T-helper 1 cell treated with Interleukin-12 subunit alpha and Interleukin-12 subunit beta and Interleukin-4 antibody, amounts not matched to agents 30 μg/mL and 1 μg/mL, for 36 hours (primary cell): ENCODE results near the gene KIF15.
A peak's percentile ranks its signal among the peaks of the same experiment; 100 is the strongest.

Experiments
- H3K27ac Mint-ChIP-seq: one replicate; pipeline ENCODE4 v1.8.0; 2021; ENCODE audit warnings: mild to moderate bottlenecking, mixed read lengths
- H3K27me3 Mint-ChIP-seq: one replicate; pipeline ENCODE4 v1.8.0; 2021; ENCODE audit warnings: low read depth, mixed read lengths
- H3K36me3 Mint-ChIP-seq: one replicate; pipeline ENCODE4 v1.8.0; 2021; ENCODE audit warnings: low read depth, mixed read lengths
- H3K4me1 Mint-ChIP-seq: one replicate; pipeline ENCODE4 v1.8.0; 2021; ENCODE audit warnings: low read depth, mixed read lengths
- H3K4me3 Mint-ChIP-seq: one replicate; pipeline ENCODE4 v1.8.0; 2021; ENCODE audit warnings: mild to moderate bottlenecking, moderate library complexity, mixed read lengths
- H3K9me3 Mint-ChIP-seq: one replicate; pipeline ENCODE4 v1.8.0; 2021; ENCODE audit warnings: mixed read lengths

KIF15 gene

DNA sequence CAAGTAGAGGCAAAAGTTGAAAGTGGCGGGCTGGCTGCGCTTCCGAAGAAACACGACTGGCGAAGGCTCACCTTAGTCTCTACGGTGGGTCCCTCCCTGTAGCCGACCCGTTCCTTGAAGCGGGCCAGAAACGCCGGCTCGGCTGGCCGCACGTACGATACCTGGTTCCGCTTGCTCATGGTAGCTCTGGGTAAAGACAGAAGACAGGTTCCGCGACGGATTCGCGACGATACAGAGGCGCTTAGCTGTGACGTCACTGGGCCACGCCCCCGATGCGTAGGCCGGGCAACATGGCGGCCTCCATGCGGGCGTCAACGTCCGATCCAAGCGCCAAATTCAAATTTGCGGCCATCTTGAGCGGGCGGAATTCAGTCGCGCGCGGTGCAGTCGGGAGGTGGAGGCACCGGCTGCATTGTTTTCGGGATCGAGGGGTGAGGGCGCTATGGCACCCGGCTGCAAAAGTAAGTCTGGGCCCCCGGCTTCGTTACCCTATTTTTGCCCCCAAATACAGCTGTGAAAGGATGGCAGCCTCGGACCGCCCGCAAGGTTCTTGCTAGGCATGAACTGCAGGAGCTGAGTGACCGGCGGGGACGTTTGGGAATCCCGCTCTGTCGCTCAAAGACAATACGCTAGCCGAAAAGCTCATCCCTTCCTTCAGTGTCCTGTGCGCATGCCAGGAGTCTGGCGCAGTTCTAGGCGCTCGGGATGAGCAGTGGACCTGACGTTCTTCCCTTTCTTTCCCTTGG lies at the start of gene KIF15, which contains the start of gene KIAA1143:
TSS of gene KIF15 (plus strand) at position 371 of the 746 bp plus-strand sequence. CDS start at position 443, 72 bp downstream.
TSS of gene KIAA1143 (minus strand) at position 196 of the 746 bp plus-strand sequence. CDS start at position 179, 17 bp downstream.
- Mint-ChIP-seq H3K4me3 (peak within 1 kb of the TSS; percentile 89), H3K4me1 (peaks cover 33% of the 10 kb centered on the region), H3K9me3 (peaks cover 44% of the 10 kb centered on the region), H3K27me3 (no peaks in the 10 kb centered on the region), H3K27ac (peak within 1 kb of the TSS; percentile 79), H3K36me3 (peaks cover 57% of the 10 kb centered on the region)

DNA sequence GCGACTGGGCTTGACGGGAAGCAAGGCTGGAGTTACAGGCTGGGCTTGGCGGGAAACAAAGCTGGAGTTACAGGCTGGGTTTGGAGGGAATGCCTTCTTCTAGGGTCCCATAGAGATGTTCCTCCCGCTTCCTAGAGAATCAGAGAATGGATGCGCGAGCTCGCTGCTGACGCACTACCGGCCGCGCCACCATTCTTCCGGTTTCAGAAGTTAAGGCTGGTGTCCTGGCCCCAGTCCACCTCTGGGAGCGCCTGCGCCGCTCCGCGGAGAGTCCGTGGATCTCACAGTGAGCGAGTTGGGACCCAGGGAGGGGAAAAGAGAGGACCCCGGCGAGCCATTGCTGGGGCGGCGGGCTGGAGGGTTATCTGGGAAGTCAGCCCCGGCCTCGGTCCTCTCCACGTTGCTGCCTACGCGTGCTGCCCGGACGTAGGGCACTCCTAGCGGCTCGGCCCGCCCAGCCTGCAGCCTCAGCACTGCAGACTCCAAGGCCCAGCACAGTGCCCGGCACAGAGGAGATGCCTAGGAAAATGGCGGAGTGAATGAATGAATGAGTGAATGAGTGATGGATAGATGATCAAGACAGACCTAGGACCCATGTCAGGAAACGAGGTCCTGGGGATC lies 49.0 kb upstream of the KIF15 start, which contains the start of gene ZNF502:
TSS of gene ZNF502 (plus strand) at position 206 of the 621 bp plus-strand sequence. CDS start 7,602 bp downstream, outside the sequence.
- Mint-ChIP-seq H3K9me3 (peaks cover 64% of the 10 kb centered on the region), H3K27ac (peak within 1 kb of the TSS; percentile 23), H3K4me3 (peak within 1 kb of the TSS; percentile 56), H3K27me3 (no peaks in the 10 kb centered on the region), H3K36me3 (peaks cover 11% of the 10 kb centered on the region), H3K4me1 (peaks cover 1% of the 10 kb centered on the region)

DNA sequence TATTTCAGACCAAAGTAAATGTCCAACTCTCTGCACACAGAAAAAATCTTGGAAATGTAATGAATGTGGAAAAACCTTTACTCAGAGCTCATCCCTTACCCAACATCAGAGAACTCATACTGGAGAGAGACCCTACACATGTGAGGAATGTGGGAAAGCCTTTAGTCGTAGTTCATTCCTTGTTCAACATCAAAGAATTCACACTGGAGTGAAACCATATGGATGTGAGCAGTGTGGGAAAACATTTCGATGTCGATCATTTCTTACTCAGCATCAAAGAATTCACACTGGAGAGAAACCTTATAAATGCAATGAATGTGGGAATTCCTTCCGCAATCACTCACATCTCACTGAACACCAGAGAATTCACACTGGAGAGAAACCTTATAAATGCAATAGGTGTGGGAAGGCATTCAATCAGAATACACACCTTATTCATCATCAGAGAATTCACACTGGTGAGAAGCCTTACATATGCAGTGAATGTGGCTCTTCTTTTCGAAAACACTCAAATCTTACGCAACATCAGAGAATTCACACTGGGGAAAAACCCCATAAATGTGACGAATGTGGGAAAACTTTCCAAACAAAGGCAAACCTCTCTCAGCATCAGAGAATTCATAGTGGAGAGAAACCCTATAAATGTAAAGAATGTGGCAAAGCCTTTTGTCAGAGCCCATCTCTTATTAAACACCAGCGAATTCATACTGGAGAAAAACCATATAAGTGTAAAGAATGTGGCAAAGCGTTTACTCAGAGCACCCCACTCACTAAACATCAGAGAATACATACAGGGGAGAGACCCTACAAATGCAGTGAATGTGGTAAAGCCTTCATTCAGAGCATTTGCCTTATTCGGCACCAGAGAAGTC lies 40.1 kb upstream of the KIF15 start:
- Mint-ChIP-seq H3K36me3 (peaks cover 18% of the 10 kb centered on the region), H3K27ac (no peak overlapping the region), H3K9me3 (peaks cover 81% of the 10 kb centered on the region)

GRCh38 chr3:44722103-44722401 lies 39.5 kb upstream of the KIF15 start:
- Mint-ChIP-seq H3K27me3 (no peaks in the 10 kb centered on the region), H3K27ac (no peak overlapping the region), H3K9me3 (peaks cover 77% of the 10 kb centered on the region), H3K36me3 (peaks cover 18% of the 10 kb centered on the region), H3K4me1 (no peaks in the 10 kb centered on the region), H3K4me3 (no peak overlapping the region)

More for the DNA sequence above, 40.1 kb upstream of the KIF15 start:
- Mint-ChIP-seq H3K4me1 (no peaks in the 10 kb centered on the region), H3K4me3 (no peak overlapping the region), H3K27me3 (no peaks in the 10 kb centered on the region)

DNA sequence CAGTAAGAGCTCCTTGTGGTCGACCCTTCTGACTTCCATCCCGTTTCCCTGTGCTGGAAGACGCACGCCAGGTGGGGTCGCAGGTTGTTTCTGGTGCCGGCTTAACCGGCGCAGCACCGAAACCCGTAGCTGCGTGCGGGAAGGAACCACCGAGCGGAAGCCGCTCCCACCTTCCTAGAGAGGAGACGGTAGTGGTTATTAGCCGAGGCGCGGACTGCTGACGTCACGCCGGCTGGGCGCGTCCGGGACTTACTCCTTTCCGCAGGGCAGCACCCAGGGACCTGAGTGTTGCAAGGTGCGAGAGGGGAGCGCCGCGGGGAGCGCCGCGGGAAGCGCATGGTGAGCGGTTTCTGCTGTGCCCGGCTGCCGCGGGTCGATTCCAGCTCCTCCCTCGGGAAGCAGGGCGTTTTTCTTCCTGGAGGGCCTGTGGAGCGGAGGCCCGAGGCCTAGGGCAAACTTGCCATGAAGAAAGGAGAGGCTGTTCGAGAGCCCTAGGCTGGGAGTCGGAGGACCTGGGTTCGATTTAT lies 32.1 kb upstream of the KIF15 start, which contains the start of gene ZNF501:
TSS of gene ZNF501 (plus strand) at position 252 of the 527 bp plus-strand sequence. CDS start 4,787 bp downstream, outside the sequence.
- Mint-ChIP-seq H3K4me3 (peak within 1 kb of the TSS; percentile 93), H3K9me3 (peaks cover 82% of the 10 kb centered on the region), H3K4me1 (peaks cover 10% of the 10 kb centered on the region), H3K36me3 (peaks cover 26% of the 10 kb centered on the region), H3K27me3 (no peaks in the 10 kb centered on the region), H3K27ac (peak within 1 kb of the TSS; percentile 87)

GRCh38 chr3:44734646-44735168 lies 26.9 kb upstream of the KIF15 start:
- peaks cover 19% of the 10 kb centered on the region for H3K36me3 Mint-ChIP-seq
- no peak overlapping the region for H3K27ac Mint-ChIP-seq
- no peak overlapping the region for H3K4me3 Mint-ChIP-seq
- no peaks in the 10 kb centered on the region for H3K27me3 Mint-ChIP-seq
- peaks cover 5% of the 10 kb centered on the region for H3K4me1 Mint-ChIP-seq
- peaks cover 83% of the 10 kb centered on the region for H3K9me3 Mint-ChIP-seq

GRCh38 chr3:44761101-44761423 lies 532 bp upstream of the KIF15 start:
- H3K27ac Mint-ChIP-seq: peak overlapping the region; percentile 79
- peaks cover 30% of the 10 kb centered on the region for H3K4me1 Mint-ChIP-seq
- H3K9me3 Mint-ChIP-seq: peaks cover 40% of the 10 kb centered on the region
- peak overlapping the region; percentile 89 for H3K4me3 Mint-ChIP-seq
- H3K36me3 Mint-ChIP-seq: peaks cover 58% of the 10 kb centered on the region
- H3K27me3 Mint-ChIP-seq: no peaks in the 10 kb centered on the region

- Mint-ChIP-seq H3K9me3 (peaks cover 45% of the 10 kb centered on the region), H3K4me3 (peak overlapping the region; percentile 89), H3K27me3 (no peaks in the 10 kb centered on the region), H3K27ac (peak overlapping the region; percentile 79), H3K4me1 (peaks cover 33% of the 10 kb centered on the region), H3K36me3 (peaks cover 58% of the 10 kb centered on the region)
Measured at GRCh38 chr3:44762170-44762677, 630 bp downstream of the KIF15 start.

- peak overlapping the region; percentile 79 for H3K27ac Mint-ChIP-seq
- H3K4me1 Mint-ChIP-seq: peaks cover 33% of the 10 kb centered on the region
- H3K27me3 Mint-ChIP-seq: no peaks in the 10 kb centered on the region
- H3K9me3 Mint-ChIP-seq: peaks cover 42% of the 10 kb centered on the region
- H3K36me3 Mint-ChIP-seq: peaks cover 55% of the 10 kb centered on the region
- H3K4me3 Mint-ChIP-seq: peak overlapping the region; percentile 89
Measured at GRCh38 chr3:44762690-44763089, 1.1 kb downstream of the KIF15 start.

DNA sequence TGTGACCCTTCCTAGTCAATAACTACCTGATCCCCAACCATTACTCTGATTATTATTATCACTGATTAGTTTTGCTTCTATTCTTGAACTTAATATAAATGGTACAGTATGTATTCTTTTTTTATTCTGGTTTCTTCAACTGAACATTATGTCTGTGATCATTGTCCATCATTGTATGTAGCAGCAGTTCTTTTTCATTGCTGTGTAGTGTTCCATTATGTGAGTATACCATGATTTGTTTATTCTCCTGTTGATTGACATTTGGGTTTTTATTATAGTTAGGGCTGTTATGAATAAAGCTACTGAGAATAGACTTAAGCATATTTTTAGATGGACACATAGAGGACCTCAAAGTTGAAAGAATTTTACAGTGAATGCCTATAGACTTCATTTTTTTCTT lies 2.7 kb downstream of the KIF15 start:
- Mint-ChIP-seq H3K4me1 (peaks cover 32% of the 10 kb centered on the region), H3K4me3 (no peak overlapping the region), H3K36me3 (peaks cover 49% of the 10 kb centered on the region), H3K27me3 (no peaks in the 10 kb centered on the region), H3K27ac (no peak overlapping the region), H3K9me3 (peaks cover 37% of the 10 kb centered on the region)

DNA sequence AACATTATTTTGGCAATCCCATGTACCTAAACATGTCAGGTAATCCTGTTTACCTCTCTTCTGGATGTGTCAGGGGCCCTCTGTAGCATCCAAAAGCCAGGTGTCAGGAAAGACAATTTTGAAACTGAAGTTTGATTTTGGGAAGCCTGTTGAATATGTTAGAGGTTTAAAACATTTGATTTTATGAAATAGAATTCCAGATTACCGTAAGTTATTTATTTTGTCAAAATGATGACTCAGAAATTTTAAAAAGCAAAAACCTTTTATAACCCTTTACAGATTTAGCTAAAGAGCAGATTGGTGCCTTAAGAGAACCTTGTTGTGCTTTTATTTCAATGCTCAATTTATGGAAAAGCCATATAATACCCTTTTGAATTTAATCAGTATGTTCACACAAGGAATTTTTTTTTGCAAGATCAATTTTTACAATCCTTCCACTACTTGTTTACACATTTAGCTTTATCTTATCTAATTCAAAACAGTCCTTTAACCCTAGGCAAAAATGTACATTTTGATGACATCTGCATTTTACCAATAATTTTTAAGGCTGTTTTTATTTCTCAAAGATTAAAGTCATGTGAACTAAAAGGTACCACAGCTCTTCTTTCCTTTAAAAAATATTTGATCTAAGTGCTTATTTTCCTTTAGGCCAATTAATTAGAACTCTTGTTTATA lies 10.0 kb downstream of the KIF15 start:
- Mint-ChIP-seq H3K27ac (no peak overlapping the region), H3K4me1 (no peaks in the 10 kb centered on the region), H3K9me3 (peaks cover 42% of the 10 kb centered on the region), H3K4me3 (no peak overlapping the region), H3K36me3 (peaks cover 59% of the 10 kb centered on the region), H3K27me3 (no peaks in the 10 kb centered on the region)

- H3K27ac Mint-ChIP-seq: no peak overlapping the region
- no peaks in the 10 kb centered on the region for H3K4me1 Mint-ChIP-seq
- no peak overlapping the region for H3K4me3 Mint-ChIP-seq
- no peaks in the 10 kb centered on the region for H3K27me3 Mint-ChIP-seq
- H3K9me3 Mint-ChIP-seq: peaks cover 40% of the 10 kb centered on the region
- peaks cover 57% of the 10 kb centered on the region for H3K36me3 Mint-ChIP-seq
Measured at GRCh38 chr3:44772099-44772442, 10.5 kb downstream of the KIF15 start.

DNA sequence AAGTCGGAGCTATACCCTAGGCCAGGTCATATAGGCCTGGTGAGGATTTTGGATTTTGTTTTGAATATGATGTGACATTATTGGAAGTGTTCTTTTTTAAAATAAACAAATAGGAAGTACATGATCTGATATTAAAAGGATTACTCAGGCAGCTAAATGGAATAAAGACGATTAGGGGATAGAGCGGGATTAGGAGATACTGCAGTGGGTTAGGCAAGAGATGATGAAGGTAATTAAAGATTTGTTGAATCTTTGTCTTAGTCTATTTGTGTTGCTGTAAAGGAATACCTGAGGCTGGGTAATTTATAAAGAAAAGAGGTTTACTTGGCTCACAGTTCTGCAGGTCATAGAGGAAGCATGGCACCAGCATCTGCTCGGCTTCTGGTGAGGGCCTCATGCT lies 21.3 kb downstream of the KIF15 start:
- H3K9me3 Mint-ChIP-seq: no peaks in the 10 kb centered on the region
- H3K4me1 Mint-ChIP-seq: no peaks in the 10 kb centered on the region
- no peak overlapping the region for H3K27ac Mint-ChIP-seq
- peaks cover 43% of the 10 kb centered on the region for H3K36me3 Mint-ChIP-seq
- H3K4me3 Mint-ChIP-seq: no peak overlapping the region
- no peaks in the 10 kb centered on the region for H3K27me3 Mint-ChIP-seq
